Right lobe of liver (tissue), 6 donors: Measurements from ENCODE around the gene PCNX2. TPM values are rescaled to one million over a fixed set of nuclear protein-coding genes. Genes with fewer than 3 reads are reported as not detected.

Experiments
- ATAC-seq, 4 donors: fragments of 200-7000 bp; cut with Tn5 transposase; one replicate each; pipeline ENCODE4 v1.9.1; 2020; ENCODE audit warnings: mild to moderate bottlenecking in 4 of 4, moderate library complexity in 4 of 4
- DNase-seq, 3 donors: peaks; one replicate each; pipeline ENCODE4 v3.0.0-alpha.2; 2020
- H3K27ac ChIP-seq, 3 donors: fragments of 200-600 bp; one replicate each; pipeline ENCODE4 v1.8.0; 2022
- H3K27me3 ChIP-seq, 2 donors: fragments of 200-600 bp; one replicate each; pipeline ENCODE4 v1.8.0; 2022
- H3K36me3 ChIP-seq, 4 donors: fragments of 200-600 bp; sonication (generic) in 1 of 4; one replicate each; pipeline versions ENCODE4 v1.5.1 to v1.8.0; 2017 to 2022; ENCODE audit warnings: control low read depth in 1 of 4
- H3K4me1 ChIP-seq, 4 donors: fragments of 200-600 bp; sonication (generic) in 1 of 4; one replicate each; pipeline versions ENCODE4 v1.5.1 to v1.8.0; 2017 to 2022; ENCODE audit warnings: control low read depth in 1 of 4
- H3K4me3 ChIP-seq, 3 donors: fragments of 200-600 bp; one replicate each; pipeline ENCODE4 v1.8.0; 2022
- H3K9me3 ChIP-seq, 4 donors: fragments of 200-600 bp; sonication (generic) in 1 of 4; one replicate each; pipeline versions ENCODE4 v1.5.1 to v1.8.0; 2017 to 2022; ENCODE audit warnings: control low read depth in 1 of 4
- CTCF ChIP-seq, 4 donors: fragments of 200-600 bp in 3 of 4; fragments of 450-650 bp in 1 of 4; IDR thresholded peaks; one replicate each; pipeline versions ENCODE4 v1.5.1 to v1.8.0; 2016 to 2022; ENCODE audit warnings: antibody characterized with exemption in 4 of 4, mild to moderate bottlenecking in 2 of 4
- POLR2A ChIP-seq: fragments of 450-650 bp; IDR thresholded peaks from one replicate; pipeline ENCODE4 v1.6.1; 2017; ENCODE audit warnings: antibody characterized with exemption, mild to moderate bottlenecking
- WGBS: methylation state at CpG from one replicate; pipeline ENCODE4 v1.1.6; 2018; ENCODE audit warnings: low coverage, low lambda C conversion rate; ENCODE audit not compliant: insufficient coverage; ENCODE audit errors: missing lambda C conversion rate; 5-methylcytosine and 5-hydroxymethylcytosine counted together
- intact Hi-C, 2 donors: fragments of 100-400 bp; cut with DNase I; formaldehyde crosslinking; loops; one replicate each; pipeline versions ENCODE4 v1.11.2 to v1.14.1; 2022
- total RNA-seq, 6 experiments: library from RNA; depleted of rRNA in 2 of 6; stranded (reverse); fragments of >200 nt in 2 of 6; fragmentation: NEBNext Ultra II Directional in 3 of 6; extraction: Animal tissue kit (Norgen Biotek cat#: 25700) in 3 of 6; gene quantifications; one replicate each; pipeline versions ENCODE4 v1.1.0 to v1.2.4, GENCODE V29; 2016 to 2023
- donor health status: DM: no; HTN: yes; CAD: no.
- donor health status: DM: no; HTN: no; CAD: no.
- donor health status: DM: no; HTN: no; CAD: no.
- donor health status: DM: no; HTN: yes; CAD: no.
- donor health status: DM: no; HTN: yes; CAD: no.

The PCNX2 gene
- total RNA-seq, 6 experiments from 2014 or later, result 0.35 to 3.4 (median 0.82) TPM

- no peaks in the 10 kb centered on the region for H3K4me1 ChIP-seq
- 38% methylated on average over 6 of the region's 9 CpGs for WGBS
- H3K36me3 ChIP-seq, result no peaks in the 10 kb centered on the region
- ATAC-seq (no peak), DNase-seq (no peak)
- no peaks in the 10 kb centered on the region for H3K27me3 ChIP-seq
- no peak overlapping the region for H3K4me3 ChIP-seq
- H3K9me3 ChIP-seq, result no peaks in the 10 kb centered on the region
- intact Hi-C loops, result no loop called here
- no peak overlapping the region for H3K27ac ChIP-seq
- TF ChIP-seq POLR2A, result no peak
- TF ChIP-seq CTCF (IDR thresholded peaks at IDR 0.05), result no peak
Observed at GRCh38 chr1:232943679-232944252, 351.8 kb downstream of the PCNX2 start.

- no peak overlapping the region for H3K27ac ChIP-seq
- H3K4me1 ChIP-seq, result no peaks in the 10 kb centered on the region
- WGBS, result 59% methylated on average over 7 of the region's 8 CpGs
- intact Hi-C loops, result no loop called here
- DNase-seq, result no peak
- no peak for TF ChIP-seq POLR2A
- no peak for TF ChIP-seq CTCF (IDR thresholded peaks at IDR 0.05)
- no peaks in the 10 kb centered on the region for H3K36me3 ChIP-seq
- ATAC-seq, result no peak
- no peaks in the 10 kb centered on the region for H3K9me3 ChIP-seq
- no peak overlapping the region for H3K4me3 ChIP-seq
- H3K27me3 ChIP-seq, result no peaks in the 10 kb centered on the region
Observed at GRCh38 chr1:232942413-232943294, 352.9 kb downstream of the PCNX2 start.

GRCh38 chr1:232940262-232940661, 355.3 kb downstream of the PCNX2 start:
- Histone ChIP-seq H3K36me3 (no peaks in the 10 kb centered on the region), H3K9me3 (no peaks in the 10 kb centered on the region), H3K27ac (no peak overlapping the region), H3K27me3 (no peaks in the 10 kb centered on the region), H3K4me1 (no peaks in the 10 kb centered on the region), H3K4me3 (no peak overlapping the region)
- DNase-seq (no peak), ATAC-seq (no peak)
- intact Hi-C loops, result no loop called here
- TF ChIP-seq CTCF (IDR thresholded peaks at IDR 0.05) (no peak), POLR2A (no peak)
- 38% methylated on average over 1 of the region's 1 CpG for WGBS

- H3K27ac ChIP-seq, result no peak overlapping the region
- no peaks in the 10 kb centered on the region for H3K4me1 ChIP-seq
- intact Hi-C loops, result no loop called here
- no peaks in the 10 kb centered on the region for H3K36me3 ChIP-seq
- ATAC-seq, result no peak
- DNase-seq, result no peak
- no peak for TF ChIP-seq CTCF (IDR thresholded peaks at IDR 0.05)
- H3K4me3 ChIP-seq, result no peak overlapping the region
- H3K9me3 ChIP-seq, result no peaks in the 10 kb centered on the region
- WGBS, result 93% methylated on average over 2 of the region's 2 CpGs
- no peaks in the 10 kb centered on the region for H3K27me3 ChIP-seq
Observed at GRCh38 chr1:232939748-232940147, 355.8 kb downstream of the PCNX2 start.
